Loucy (cell line): ENCODE results near the gene DLK1.

Experiments
- H2AFZ ChIP-seq: fragments of 200-600 bp; sonication (generic); 2 replicates; pipeline ENCODE4 v1.6.0; 2016; ENCODE audit warnings: antibody characterized with exemption, mild to moderate bottlenecking, low read length, moderate library complexity
- H3F3A ChIP-seq: fragments of 200-600 bp; 2 replicates; pipeline ENCODE4 v1.6.0; 2016; ENCODE audit warnings: antibody characterized with exemption, low read depth, mild to moderate bottlenecking
- H3K27me3 ChIP-seq: fragments of 200-600 bp; sonication (generic); 2 replicates; pipeline ENCODE4 v1.6.1; 2014; ENCODE audit warnings: low read length, mild to moderate bottlenecking; ENCODE audit not compliant: insufficient read depth, poor library complexity, severe bottlenecking
- H3K36me3 ChIP-seq: fragments of 200-600 bp; sonication (generic); 2 replicates; pipeline ENCODE4 v1.6.1; 2016; ENCODE audit warnings: low read length; ENCODE audit not compliant: insufficient read depth
- H3K4me1 ChIP-seq: fragments of 200-600 bp; sonication (generic); 2 replicates; pipeline ENCODE4 v1.5.1; 2014; ENCODE audit warnings: low read length, mild to moderate bottlenecking; ENCODE audit not compliant: insufficient read depth, poor library complexity, severe bottlenecking
- H3K4me2 ChIP-seq: fragments of 200-600 bp; sonication (generic); 2 replicates; pipeline ENCODE4 v1.6.0; 2014; ENCODE audit warnings: antibody characterized with exemption, low read length, low read depth, mild to moderate bottlenecking; ENCODE audit not compliant: poor library complexity, severe bottlenecking
- H3K4me3 ChIP-seq: fragments of 200-600 bp; sonication (generic); 2 replicates; pipeline ENCODE4 v1.5.1; 2014; ENCODE audit warnings: low read length, mild to moderate bottlenecking, mixed read lengths; ENCODE audit not compliant: poor library complexity, severe bottlenecking
- H3K79me2 ChIP-seq: fragments of 200-600 bp; sonication (generic); 2 replicates; pipeline ENCODE4 v1.6.1; 2014; ENCODE audit warnings: low read length; ENCODE audit not compliant: insufficient read depth
- H3K9ac ChIP-seq: fragments of 200-600 bp; sonication (generic); 2 replicates; pipeline ENCODE4 v1.6.0; 2014; ENCODE audit warnings: mild to moderate bottlenecking, low read depth, low read length, moderate library complexity; ENCODE audit not compliant: poor library complexity, severe bottlenecking
- H3K9me2 ChIP-seq: fragments of 200-600 bp; sonication (generic); replicated peaks from 2 replicates; pipeline ENCODE4 v1.6.1; 2016; ENCODE audit warnings: low read depth, low read length, mixed read lengths
- H3K9me3 ChIP-seq: fragments of 200-600 bp; sonication (generic); 2 replicates; pipeline ENCODE4 v1.6.1; 2014; ENCODE audit warnings: mild to moderate bottlenecking, antibody characterized with exemption, low read length, low read depth; ENCODE audit not compliant: insufficient read depth
- H4K20me1 ChIP-seq: fragments of 200-600 bp; sonication (generic); 2 replicates; pipeline ENCODE4 v1.6.0; 2014; ENCODE audit warnings: antibody characterized with exemption, low read length, mild to moderate bottlenecking; ENCODE audit not compliant: insufficient read depth, poor library complexity, severe bottlenecking
- CTCF ChIP-seq: fragments of 200-600 bp; sonication (generic); conservative IDR thresholded peaks from 2 replicates; pipeline ENCODE4 v1.5.1; 2014; ENCODE audit warnings: mild to moderate bottlenecking, antibody characterized with exemption, low read length
- EZH2phosphoT487 ChIP-seq: fragments of 200-600 bp; IDR thresholded peaks from 2 replicates; pipeline ENCODE4 v1.6.1; 2018; ENCODE audit warnings: antibody characterized with exemption, mild to moderate bottlenecking, moderate library complexity, borderline replicate concordance

DLK1 gene

GRCh38 chr14:100701314-100701713, 25.4 kb upstream of the DLK1 start:
- no peaks in the 10 kb centered on the region for H3K27me3 ChIP-seq
- H3K4me1 ChIP-seq = peaks cover 36% of the 10 kb centered on the region
- H3K36me3 ChIP-seq = no peaks in the 10 kb centered on the region
- H3K79me2 ChIP-seq = no peaks in the 10 kb centered on the region
- no peaks in the 10 kb centered on the region for H4K20me1 ChIP-seq
- no peak overlapping the region for H3K4me3 ChIP-seq
- no peaks in the 10 kb centered on the region for H3F3A ChIP-seq
- H3K4me2 ChIP-seq = no peak overlapping the region
- H2AFZ ChIP-seq = no peak overlapping the region
- no peaks in the 10 kb centered on the region for H3K9me3 ChIP-seq
- TF ChIP-seq EZH2phosphoT487 = no peak
- no peak overlapping the region for H3K9ac ChIP-seq
- H3K9me2 ChIP-seq = no peaks in the 10 kb centered on the region

- Histone ChIP-seq H3K9me2 (no peaks in the 10 kb centered on the region), H3K9ac (no peak overlapping the region), H3F3A (no peaks in the 10 kb centered on the region), H3K4me3 (no peak overlapping the region), H3K79me2 (no peaks in the 10 kb centered on the region), H2AFZ (no peak overlapping the region), H3K4me2 (no peak overlapping the region), H4K20me1 (no peaks in the 10 kb centered on the region), H3K36me3 (no peaks in the 10 kb centered on the region), H3K4me1 (peaks cover 30% of the 10 kb centered on the region), H3K9me3 (no peaks in the 10 kb centered on the region), H3K27me3 (no peaks in the 10 kb centered on the region)
- TF ChIP-seq EZH2phosphoT487 = no peak
- TF ChIP-seq CTCF = no peak
Observed at GRCh38 chr14:100702590-100702989, 24.1 kb upstream of the DLK1 start.

GRCh38 chr14:100703386-100704220, 23.1 kb upstream of the DLK1 start:
- no peak overlapping the region for H2AFZ ChIP-seq
- TF ChIP-seq CTCF (no peak), EZH2phosphoT487 (no peak)

GRCh38 chr14:100706200-100706599, 20.5 kb upstream of the DLK1 start:
- Histone ChIP-seq H3K36me3 (no peaks in the 10 kb centered on the region), H3K9ac (no peak overlapping the region), H3K4me1 (peaks cover 12% of the 10 kb centered on the region), H3K27me3 (no peaks in the 10 kb centered on the region), H3F3A (no peaks in the 10 kb centered on the region), H2AFZ (no peak overlapping the region), H3K9me2 (no peaks in the 10 kb centered on the region), H3K9me3 (no peaks in the 10 kb centered on the region), H3K4me3 (no peak overlapping the region), H3K79me2 (no peaks in the 10 kb centered on the region), H3K4me2 (no peak overlapping the region), H4K20me1 (no peaks in the 10 kb centered on the region)
- no peak for TF ChIP-seq EZH2phosphoT487

More at GRCh38 chr14:100703386-100704220, 23.1 kb upstream of the DLK1 start:
- Histone ChIP-seq H3F3A (no peaks in the 10 kb centered on the region), H3K9me3 (no peaks in the 10 kb centered on the region), H3K9ac (no peak overlapping the region), H4K20me1 (no peaks in the 10 kb centered on the region), H3K27me3 (no peaks in the 10 kb centered on the region), H3K36me3 (no peaks in the 10 kb centered on the region), H3K9me2 (no peaks in the 10 kb centered on the region), H3K4me1 (peaks cover 22% of the 10 kb centered on the region), H3K4me3 (no peak overlapping the region), H3K4me2 (no peak overlapping the region), H3K79me2 (no peaks in the 10 kb centered on the region)
